Astrocyte of the cerebellum (primary cell): ENCODE measurements around the gene MICAL3.
"Not testable (repeated sequence)": the region's sequence is repeated elsewhere in the genome, so short reads cannot be mapped to it uniquely, and the experiment has no call there.

Experiments
- DNase-seq: peaks from one replicate; pipeline ENCODE4 v3.0.0-alpha.2; 2011; ENCODE audit warnings: low read depth
- H3K4me3 ChIP-seq: 2 replicates; pipeline ENCODE4 v1.5.1; 2011; ENCODE audit warnings: mild to moderate bottlenecking, low read depth, low read length, moderate library complexity
- in situ Hi-C: cut with HindIII; loops from 2 replicates; pipeline ENCODE4 v1.10.0; 2017; ENCODE audit warnings: low sequenced_read_pairs
- TF ChIP-seq, protein P1 (sequence below): IDR thresholded peaks from 2 replicates; pipeline ENCODE4 v1.5.1; 2012; ENCODE audit warnings: low read length, low read depth, moderate library complexity, mild to moderate bottlenecking; ENCODE audit errors: missing control alignments

MICAL3 gene

DNA sequence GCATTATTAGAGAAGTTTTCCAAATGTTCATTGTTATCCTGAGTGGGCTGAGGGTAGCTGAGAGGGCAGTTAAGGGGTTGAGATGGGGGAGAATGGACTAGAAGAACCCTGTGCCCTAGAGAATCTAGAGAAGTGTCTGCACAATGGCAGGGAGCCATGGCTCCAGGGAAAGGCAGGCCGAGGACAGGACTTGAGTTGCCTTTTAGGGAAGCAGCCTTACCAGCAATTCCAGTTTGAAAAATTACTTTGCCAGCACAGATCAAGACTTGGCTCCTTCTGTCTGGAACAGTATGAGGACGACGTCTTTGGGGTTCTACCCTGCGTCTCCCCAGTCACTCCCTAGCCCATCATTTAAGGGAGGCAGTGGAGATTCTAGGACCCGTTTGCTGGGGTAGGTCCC lies 25.7 kb upstream of the MICAL3 start:
- H3K4me3 ChIP-seq, result no peak overlapping the region
- in situ Hi-C loops, result no loop called here
- TF ChIP-seq, protein P1, sequence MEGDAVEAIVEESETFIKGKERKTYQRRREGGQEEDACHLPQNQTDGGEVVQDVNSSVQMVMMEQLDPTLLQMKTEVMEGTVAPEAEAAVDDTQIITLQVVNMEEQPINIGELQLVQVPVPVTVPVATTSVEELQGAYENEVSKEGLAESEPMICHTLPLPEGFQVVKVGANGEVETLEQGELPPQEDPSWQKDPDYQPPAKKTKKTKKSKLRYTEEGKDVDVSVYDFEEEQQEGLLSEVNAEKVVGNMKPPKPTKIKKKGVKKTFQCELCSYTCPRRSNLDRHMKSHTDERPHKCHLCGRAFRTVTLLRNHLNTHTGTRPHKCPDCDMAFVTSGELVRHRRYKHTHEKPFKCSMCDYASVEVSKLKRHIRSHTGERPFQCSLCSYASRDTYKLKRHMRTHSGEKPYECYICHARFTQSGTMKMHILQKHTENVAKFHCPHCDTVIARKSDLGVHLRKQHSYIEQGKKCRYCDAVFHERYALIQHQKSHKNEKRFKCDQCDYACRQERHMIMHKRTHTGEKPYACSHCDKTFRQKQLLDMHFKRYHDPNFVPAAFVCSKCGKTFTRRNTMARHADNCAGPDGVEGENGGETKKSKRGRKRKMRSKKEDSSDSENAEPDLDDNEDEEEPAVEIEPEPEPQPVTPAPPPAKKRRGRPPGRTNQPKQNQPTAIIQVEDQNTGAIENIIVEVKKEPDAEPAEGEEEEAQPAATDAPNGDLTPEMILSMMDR, result no peak
- no peak for DNase-seq

DNA sequence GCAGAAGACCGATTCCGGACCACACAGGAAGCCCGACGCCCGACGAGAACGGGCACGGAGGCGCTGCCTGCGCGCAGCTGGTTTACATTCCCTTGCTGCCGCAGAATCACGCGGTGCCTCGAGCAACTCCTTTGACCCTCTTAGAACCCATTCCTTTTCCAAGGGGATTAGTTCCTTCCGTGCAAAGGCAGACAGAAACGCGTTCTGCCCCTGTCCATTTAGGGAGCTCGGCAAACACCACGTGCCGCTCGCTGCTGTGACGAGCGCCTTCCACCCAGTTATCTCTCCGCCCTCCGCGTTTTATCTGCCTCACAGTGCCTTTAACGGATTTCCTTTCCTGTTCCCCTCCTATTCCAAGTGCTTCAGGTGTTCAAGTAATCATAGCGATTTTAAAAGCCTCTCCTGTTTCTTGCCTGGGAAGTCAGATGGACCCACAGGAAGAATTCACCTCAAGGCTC lies 24.1 kb upstream of the MICAL3 start:
- TF ChIP-seq, protein P1, result no peak
- in situ Hi-C loops, result no loop called here
- no peak overlapping the region for H3K4me3 ChIP-seq
- no peak for DNase-seq

DNA sequence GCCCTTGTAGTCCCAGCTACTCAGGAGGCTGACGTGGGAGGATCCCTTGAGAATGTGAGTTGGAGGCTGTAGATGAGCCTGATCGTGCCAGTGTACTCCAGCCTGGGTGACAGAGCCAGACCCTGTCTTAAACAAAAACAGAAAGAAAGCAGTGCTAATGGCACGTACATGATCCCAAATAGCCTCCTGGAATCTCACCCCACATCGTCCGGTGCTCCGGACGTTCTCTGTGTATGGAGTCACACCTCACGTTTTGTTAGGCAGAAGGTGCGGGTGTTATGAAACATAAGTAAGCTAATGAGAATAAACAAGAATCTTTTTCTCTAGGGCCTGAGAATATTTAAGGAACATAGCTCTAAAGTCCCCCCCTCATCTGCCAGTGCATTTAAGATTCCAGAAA lies 23.7 kb upstream of the MICAL3 start:
- in situ Hi-C loops, result no loop called here
- no peak for DNase-seq
- H3K4me3 ChIP-seq, result no peak overlapping the region
- TF ChIP-seq, protein P1, result no peak

DNA sequence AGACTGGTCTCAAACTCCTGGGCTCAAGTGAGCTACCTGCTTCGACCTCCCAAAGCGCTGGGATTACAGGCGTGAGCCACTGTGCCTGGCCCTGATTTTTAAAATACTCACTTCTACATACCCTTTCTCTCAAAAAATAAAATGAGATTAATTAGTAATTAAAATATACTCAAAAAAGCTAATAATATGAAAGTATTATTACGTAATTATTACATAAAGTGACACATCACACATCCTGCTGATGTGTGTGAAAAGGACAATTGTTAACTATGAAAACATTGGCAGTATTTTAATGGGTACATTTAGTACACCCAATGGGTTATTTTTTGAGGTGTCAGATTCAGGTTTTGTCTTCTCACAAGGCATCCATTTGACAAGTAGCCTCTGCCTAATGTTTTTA lies 21.4 kb upstream of the MICAL3 start:
- H3K4me3 ChIP-seq, result no peak overlapping the region
- TF ChIP-seq, protein P1, result no peak
- DNase-seq, result no peak
- in situ Hi-C loops, result no loop called here

DNA sequence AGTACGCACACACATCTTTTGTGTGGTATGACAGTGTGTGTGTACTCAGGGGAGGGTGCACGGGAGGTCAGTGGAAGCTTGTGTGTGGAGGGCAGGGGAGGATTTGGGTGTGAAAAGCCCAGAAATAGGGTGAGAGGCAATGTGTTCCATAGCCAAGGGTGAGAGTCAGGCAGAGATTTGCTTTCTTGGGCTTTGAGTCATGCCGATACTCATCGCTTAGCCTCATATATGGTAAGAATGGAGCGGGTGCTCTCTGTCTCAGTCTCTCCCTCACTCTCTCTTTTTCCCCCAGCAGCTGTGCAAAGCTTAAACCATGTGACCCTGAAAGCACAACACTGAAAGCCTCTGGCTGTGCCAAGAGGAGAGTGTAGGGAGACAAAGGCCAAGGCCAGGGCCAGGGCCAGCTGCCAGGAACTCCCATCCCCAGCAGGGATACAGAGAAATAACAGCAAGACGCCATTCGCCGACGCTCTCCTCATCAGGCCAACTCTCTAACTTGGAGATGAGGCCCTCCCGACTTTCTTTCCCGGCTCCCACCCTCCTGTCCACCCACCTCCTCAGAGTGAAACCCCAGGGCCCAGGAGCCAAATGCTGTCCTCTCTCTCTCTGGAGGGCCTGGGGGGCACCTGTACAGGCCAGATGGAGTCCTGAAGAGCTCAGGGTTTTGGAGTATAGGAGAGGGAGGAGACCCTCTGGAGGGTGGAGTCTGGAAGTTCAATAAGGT lies 20.3 kb upstream of the MICAL3 start:
- H3K4me3 ChIP-seq, result no peak overlapping the region
- in situ Hi-C loops, result no loop called here
- TF ChIP-seq, protein P1, result no peak
- DNase-seq, result no peak

DNA sequence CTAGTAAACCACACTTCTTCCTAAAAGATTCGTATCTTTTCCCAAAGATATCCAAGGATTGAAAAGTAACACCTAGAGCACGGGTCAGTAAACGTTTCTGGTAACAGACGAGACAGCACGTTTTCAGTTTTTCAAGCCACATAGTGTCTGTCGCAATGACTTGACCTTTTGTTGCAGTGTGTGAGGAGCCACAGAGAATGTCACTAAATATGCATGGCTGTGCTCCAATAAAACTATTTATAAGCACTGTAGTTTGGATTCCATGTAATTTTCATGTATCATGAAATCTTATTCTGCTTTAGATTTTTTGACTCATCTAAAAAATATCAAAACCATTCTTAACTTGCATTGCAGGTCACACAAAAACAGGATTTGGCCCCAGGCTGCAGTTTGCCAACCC lies 18.3 kb upstream of the MICAL3 start:
- no peak overlapping the region for H3K4me3 ChIP-seq
- no peak for DNase-seq
- TF ChIP-seq, protein P1, result no peak
- in situ Hi-C loops, result no loop called here

DNA sequence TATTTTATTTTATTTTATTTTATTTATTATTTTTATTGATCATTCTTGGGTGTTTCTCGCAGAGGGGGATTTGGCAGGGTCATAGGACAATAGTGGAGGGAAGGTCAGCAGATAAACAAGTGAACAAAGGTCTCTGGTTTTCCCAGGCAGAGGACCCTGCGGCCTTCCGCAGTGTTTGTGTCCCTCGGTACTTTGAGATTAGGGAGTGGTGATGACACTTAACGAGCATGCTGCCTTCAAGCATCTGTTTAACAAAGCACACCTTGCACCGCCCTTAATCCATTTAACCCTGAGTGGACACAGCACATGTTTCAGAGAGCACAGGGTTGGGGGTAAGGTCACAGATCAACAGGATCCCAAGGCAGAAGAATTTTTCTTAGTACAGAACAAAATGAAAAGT lies 16.5 kb upstream of the MICAL3 start:
- H3K4me3 ChIP-seq, in situ Hi-C loops, DNase-seq: not testable (repeated sequence)
